NCI-H1694 treated with DMSO at 0.1 percent for 48 hours (cell line): ENCODE measurements around the gene OR1F1.
"Not testable (repeated sequence)": the region's sequence is repeated elsewhere in the genome, so short reads cannot be mapped to it uniquely, and the experiment has no call there.

ENCODE experiments used
- DNase-seq: peaks from one replicate; lab custom pipeline; 2025; lab: John Stamatoyannopoulos, UW

The OR1F1 gene

DNA sequence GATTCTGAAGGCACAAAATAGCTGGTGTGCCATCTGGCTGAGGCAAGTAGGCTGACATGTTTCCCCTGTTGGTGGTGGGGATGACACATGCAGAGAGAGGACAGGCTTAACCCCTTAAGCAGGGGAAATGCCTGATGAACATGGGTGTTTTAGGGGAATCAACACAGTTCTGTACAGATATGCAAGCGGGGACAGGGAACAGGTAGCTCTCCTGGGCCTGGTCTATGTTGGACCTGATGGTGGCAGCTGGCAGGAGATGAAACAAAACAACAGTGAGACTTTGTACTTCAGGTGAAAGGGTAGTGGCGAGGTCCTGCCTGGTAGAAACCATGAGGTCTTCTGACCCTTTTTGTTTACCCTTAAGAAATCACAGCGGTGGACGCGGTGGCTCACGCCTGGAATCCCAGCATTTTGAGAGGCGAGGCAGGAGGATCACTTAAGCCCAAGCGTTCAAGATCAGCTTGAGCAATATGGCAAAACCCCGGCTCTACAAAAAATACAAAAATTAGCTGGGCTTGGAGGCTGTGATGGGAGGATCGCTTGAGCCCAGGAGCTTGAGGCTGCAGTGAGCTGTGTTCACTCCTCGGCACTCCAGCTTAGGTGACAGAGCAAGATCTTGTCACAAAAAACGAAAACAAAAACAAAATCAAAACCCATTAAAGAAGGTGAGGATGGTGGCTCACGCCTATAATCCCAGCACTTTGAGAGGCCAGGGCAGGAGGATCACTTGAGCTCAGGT, 10.5 kb downstream of the OR1F1 start:
- no peak for DNase-seq

DNA sequence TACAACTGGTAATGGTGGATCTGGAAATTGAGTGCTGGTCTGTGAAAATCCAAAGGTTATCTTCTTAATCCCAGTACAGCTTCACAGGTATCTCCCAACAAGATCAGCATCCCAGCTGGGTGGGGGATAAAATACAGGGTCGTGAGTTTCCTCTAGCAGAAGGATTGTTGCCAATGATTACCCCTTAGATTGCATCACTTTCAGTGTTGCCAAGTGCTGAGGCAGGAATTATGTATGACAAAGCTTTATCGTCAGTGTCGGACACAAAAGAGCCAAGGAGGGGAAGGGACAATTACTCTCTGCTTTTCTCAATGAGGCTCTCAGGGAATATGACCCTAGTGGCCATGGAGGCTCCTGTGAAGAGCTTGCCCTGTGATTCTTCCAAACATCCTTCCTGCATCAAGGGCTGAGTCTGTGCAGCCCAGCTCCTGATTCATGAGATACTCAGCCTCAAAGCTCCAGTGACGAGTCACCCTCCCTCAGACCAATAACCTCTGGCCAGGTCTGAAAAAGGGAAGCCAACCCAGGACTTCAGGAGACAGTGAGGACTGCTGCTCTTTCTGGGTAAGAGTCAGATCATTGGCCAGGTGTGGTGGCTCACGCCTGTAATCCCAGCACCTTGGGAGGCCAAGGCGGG, 15.0 kb downstream of the OR1F1 start:
- DNase-seq, result no peak

GRCh38 chr16:3205939-3206338, 17.9 kb downstream of the OR1F1 start:
- not testable (repeated sequence) for DNase-seq

DNA sequence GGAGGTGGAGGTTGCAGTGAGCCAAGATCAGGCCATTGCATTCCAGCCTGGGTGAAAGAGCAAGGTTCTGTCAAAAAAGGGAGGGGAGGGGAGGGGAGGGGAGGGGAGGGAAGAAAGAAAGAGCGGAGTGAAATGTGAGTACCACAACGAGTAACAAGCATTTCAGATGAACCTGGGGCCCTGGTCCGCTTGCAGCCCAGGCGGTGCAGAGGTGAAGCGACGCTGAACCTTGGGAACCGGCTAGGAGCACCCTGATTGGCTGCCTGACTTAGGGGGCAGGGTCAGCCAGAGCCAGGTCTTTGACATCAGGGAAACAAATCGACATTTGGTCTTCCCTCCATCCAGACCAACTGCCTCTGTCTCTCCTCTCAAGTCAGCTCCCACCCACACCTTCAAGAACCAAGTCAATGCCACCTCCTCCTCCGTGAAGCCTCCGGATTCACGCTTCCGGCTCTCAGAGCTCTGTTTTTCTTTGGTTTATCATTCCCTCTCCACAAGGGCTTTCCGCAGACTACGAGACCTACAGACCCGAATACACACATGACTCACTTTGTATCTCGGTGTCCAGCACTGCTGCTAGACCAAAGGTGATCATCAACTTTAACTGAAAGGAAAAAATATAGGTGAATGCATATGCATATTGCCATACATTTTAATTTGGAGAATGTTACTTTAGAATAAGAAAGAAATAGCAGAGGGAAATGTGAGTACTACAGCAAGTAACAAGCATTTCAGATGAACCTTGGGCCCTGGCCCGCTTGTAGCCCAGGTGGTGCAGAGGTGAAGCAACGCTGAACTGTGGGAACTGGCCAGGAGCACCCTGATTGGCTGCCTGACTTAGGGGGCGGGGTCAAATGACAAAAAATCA, 19.3 kb downstream of the OR1F1 start:
- DNase-seq, result no peak

DNA sequence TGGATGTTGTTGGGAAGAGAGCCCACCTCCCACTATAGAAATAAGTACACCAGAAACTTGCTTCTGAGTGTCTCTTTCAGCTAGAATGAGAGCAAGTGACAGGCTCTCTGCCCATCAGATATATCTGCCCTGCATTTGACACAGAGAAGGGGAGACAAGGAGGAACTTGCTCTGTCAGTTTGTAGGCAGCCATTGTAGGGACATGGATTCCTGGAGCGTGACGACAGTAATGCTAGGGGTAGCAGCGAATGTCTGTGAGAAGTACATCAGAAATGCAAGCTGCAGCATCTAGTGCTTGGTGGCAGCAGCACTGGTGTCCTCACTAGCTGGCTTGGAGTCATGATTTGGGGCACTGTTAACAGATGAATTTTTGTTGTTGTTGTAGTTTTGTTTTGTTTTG, 24.0 kb downstream of the OR1F1 start:
- DNase-seq, result no peak

DNA sequence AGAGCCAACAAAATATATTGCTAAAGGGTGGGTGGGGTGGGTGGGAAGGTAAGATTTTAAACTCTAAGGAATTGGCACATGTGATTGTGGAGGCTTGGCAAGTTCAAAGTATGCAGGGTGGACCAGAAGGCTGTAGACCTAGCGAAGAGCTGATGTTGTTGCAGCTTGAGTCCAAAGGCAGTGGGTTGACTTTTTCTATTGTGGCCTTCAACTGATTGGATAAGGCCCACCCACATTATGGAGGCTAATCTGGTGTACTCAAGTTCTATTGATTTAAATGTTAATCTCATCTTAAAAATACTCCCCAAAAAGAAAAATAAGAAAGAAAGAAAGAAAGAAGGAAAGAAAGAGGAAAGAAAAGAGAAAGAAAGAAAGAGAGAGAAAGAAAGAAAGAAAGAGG, 24.6 kb downstream of the OR1F1 start:
- DNase-seq, result no peak

- no peak for DNase-seq
Observed at GRCh38 chr16:3214904-3215600, 27.0 kb downstream of the OR1F1 start.

- no peak for DNase-seq
Observed at GRCh38 chr16:3215601-3216262, 27.7 kb downstream of the OR1F1 start.

GRCh38 chr16:3216263-3216640, 28.2 kb downstream of the OR1F1 start:
- DNase-seq, result no peak

- DNase-seq, result no peak
Observed at GRCh38 chr16:3220839-3221238, 32.8 kb downstream of the OR1F1 start.

DNA sequence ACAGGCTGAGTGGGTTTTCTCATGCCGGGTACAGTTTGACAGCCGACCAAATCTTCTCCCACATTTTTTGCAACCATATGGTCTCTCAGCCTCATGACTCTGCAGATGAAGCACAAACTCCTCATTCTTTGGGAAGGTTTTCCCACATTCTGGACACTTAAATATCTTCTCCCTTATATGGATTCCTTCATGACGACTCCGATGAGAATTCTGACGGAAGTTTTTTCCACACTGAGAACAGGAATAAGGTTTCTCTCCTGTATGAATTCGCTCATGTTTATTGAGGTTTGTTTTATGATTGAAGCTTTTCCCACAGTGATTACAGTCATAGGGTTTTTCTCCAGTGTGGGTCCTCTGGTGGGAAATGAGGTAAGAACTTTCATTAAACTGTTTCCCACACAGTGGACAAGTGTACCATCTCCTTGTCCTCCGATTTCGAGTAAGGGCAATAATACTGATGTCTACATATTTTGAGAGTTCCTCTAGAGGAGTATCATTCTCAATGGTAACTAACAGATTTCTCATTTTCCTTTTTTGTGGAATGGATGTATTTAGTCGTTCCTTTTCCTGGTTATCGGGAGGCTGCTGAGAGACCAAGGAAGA, 36.0 kb downstream of the OR1F1 start:
- DNase-seq, result no peak

DNA sequence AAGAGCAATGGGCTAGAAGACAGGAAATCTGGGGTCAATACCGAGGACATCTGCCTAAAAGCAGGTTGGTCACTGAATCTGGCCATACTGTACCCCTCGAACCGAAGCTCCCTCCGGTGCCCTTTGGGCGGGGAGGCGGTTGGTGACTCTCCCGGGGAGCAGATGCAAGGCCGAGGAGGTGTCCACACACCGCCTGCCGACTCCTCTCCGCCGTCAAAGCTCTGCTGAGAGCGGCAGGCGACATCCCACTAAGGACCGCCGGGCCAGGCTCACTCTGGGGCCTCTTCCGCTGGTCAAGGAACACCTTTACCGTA, 46.5 kb downstream of the OR1F1 start:
- no peak for DNase-seq

GRCh38 chr16:3234857-3235561, 47.0 kb downstream of the OR1F1 start, which contains the start of gene ZNF200:
Gene ZNF200, minus strand, starts transcription at chr16:3235158. Its CDS starts 1,403 bp downstream, at chr16:3233755.
- DNase-seq, result peak; percentile 81

DNA sequence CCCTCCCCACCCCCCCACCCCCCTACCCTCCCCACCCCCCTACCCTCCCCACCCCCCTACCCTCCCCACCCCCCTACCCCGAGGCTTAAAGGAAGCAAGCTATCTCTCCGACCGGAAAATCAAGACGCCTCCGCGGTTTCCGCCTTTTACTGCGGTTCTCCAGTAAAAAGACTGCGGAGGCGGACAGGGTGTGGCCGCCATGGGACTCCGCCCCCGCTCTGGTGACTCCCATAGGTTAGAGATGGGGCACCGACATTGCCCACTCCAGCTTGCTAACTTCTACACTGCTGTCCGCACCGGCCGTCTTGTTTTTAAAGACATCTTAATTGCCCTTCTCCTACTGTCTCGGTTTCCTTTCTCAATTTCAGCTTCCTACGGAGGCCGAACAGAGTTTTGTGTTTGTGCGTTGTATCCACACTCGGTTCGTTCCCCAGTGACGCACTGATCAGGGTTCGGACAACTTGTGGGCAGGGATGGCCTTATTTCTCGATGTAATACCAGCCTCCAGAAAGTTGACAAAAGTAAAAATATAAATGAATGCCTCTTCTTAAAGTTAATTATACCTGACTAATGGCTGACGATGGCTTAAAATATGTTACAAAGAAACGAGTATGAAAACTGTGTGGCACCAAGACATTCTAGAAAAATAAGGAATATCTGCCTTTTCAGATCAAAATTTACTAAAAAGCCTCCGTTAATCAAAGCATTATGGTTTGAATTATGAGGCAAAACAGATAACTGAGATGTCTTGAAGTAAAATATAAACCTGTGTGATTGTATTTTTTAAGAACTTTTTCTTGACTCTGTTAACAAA, 48.1 kb downstream of the OR1F1 start:
- DNase-seq, result no peak

- no peak for DNase-seq
Observed at GRCh38 chr16:3241761-3242160, 53.8 kb downstream of the OR1F1 start.

GRCh38 chr16:3242709-3243108, 54.7 kb downstream of the OR1F1 start:
- no peak for DNase-seq

- DNase-seq, result no peak
Observed at GRCh38 chr16:3243882-3244281, 55.9 kb downstream of the OR1F1 start.

DNA sequence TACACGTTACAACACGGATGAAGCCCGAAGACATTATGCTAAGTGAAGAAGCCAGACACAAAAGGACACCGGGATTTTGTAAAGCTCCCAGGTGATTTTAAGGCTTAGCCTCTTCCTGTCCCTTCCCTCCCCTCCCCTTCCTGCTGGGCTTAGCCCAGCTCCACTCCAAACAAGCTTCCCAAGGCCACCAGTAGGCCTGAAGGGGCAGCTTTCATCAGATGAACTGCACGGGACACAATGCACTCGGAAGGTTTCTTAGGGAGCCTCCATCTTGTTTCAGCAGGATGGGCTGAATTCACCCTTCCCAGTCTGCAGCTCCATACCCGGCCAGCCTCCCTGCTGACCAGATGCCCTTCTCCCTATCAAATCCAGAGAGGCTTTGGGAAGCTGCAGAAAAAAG, 58.0 kb downstream of the OR1F1 start:
- no peak for DNase-seq

GRCh38 chr16:3246876-3247275, 58.9 kb downstream of the OR1F1 start:
- no peak for DNase-seq

- DNase-seq, result no peak
Observed at GRCh38 chr16:3248596-3248995, 60.6 kb downstream of the OR1F1 start.
